ENCODE results near the gene TRAT1. TPM values are rescaled to one million over a fixed set of nuclear protein-coding genes. Genes with fewer than 3 reads are reported as not detected.

The TRAT1 gene
- total and polyA plus RNA-seq, 2 donors (not counting 3 experiments of a cell fraction or from before 2014, with no cell fraction given): not detected

DNA sequence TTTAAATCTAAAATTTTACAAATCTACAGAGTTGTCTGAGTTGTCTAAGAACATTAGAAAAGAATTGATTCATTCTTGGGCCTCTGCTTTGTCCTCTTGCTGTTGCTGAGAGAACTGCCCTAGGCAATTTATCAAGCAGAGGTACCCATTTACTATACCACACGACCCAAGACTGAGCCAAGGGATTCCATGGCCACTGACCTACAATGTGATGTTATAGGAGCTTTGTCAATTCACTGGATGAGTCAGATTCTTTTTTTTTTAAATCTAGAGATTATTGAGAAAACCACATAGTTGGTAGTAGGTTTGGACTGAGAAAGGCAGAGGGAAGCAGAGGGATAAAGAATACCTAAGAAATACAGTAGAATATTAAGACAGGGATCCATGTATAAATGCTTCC, 55.3 kb downstream of the TRAT1 start:
- no peaks in the 10 kb centered on the region for H3K27me3 ChIP-seq (ENCODE audit: control insufficient read depth in 2 of 2, insufficient read depth in 2 of 2, low read length in 2 of 2)
- H3K9ac ChIP-seq (replicated peaks; ENCODE audit: extremely low read depth, insufficient read depth, low read length): no peak overlapping the region
- TF ChIP-seq, protein P1, sequence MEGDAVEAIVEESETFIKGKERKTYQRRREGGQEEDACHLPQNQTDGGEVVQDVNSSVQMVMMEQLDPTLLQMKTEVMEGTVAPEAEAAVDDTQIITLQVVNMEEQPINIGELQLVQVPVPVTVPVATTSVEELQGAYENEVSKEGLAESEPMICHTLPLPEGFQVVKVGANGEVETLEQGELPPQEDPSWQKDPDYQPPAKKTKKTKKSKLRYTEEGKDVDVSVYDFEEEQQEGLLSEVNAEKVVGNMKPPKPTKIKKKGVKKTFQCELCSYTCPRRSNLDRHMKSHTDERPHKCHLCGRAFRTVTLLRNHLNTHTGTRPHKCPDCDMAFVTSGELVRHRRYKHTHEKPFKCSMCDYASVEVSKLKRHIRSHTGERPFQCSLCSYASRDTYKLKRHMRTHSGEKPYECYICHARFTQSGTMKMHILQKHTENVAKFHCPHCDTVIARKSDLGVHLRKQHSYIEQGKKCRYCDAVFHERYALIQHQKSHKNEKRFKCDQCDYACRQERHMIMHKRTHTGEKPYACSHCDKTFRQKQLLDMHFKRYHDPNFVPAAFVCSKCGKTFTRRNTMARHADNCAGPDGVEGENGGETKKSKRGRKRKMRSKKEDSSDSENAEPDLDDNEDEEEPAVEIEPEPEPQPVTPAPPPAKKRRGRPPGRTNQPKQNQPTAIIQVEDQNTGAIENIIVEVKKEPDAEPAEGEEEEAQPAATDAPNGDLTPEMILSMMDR (IDR thresholded peaks at IDR 0.05; ENCODE audit: extremely low read depth in 1 of 2, insufficient read depth in 1 of 2, low read depth in 1 of 2, low read length in 2 of 2): no peak
- TF ChIP-seq POLR2AphosphoS5 (IDR thresholded peaks at IDR 0.05; ENCODE audit: insufficient read depth, low read depth, low read length) (no peak), FOS (IDR thresholded peaks at IDR 0.05; ENCODE audit: borderline replicate concordance, insufficient read depth, low read length) (no peak), JUN (IDR thresholded peaks at IDR 0.05; ENCODE audit: borderline replicate concordance, insufficient read depth, insufficient read length, low read depth) (no peak), GATA2 (IDR thresholded peaks at IDR 0.05; ENCODE audit: insufficient read depth, insufficient read length, low read depth, low read length) (no peak)
- H3K79me2 ChIP-seq (ENCODE audit: control insufficient read depth, insufficient read depth, low read length): no peaks in the 10 kb centered on the region
- intact Hi-C loops (cut with micrococcal nuclease): no loop called here
- no peaks in the 10 kb centered on the region for H3K36me3 ChIP-seq (ENCODE audit: control insufficient read depth in 2 of 2, extremely low read depth in 1 of 2, insufficient read depth in 2 of 2, low read length in 2 of 2)
- no peaks in the 10 kb centered on the region for H4K20me1 ChIP-seq (replicated peaks; ENCODE audit: control insufficient read depth, extremely low read depth, insufficient read depth, low read length)
- H3K9me3 ChIP-seq (replicated peaks; ENCODE audit: control insufficient read depth, insufficient read depth, low read length): no peaks in the 10 kb centered on the region
- no TSS peak for BruUV-seq (replicated peaks)
- ChIA-PET POLR2A (no interaction called here), CTCF (no interaction called here)
- no peak overlapping the region for H3K27ac ChIP-seq (ENCODE audit: insufficient read depth, low read depth, low read length)
- H3K4me1 ChIP-seq (ENCODE audit: control insufficient read depth, extremely low read depth, insufficient read depth, low read length): no peaks in the 10 kb centered on the region
- FAIRE-seq (no peak), DNase-seq (ENCODE audit: low read depth, low spot score) (no peak)
- H2AFZ ChIP-seq (ENCODE audit: low read depth, low read length): no peak overlapping the region
- no peaks in the 10 kb centered on the region for H3K9me1 ChIP-seq (replicated peaks; ENCODE audit: control insufficient read depth, extremely low read depth, insufficient read depth, low read length)
- H3K4me2 ChIP-seq (ENCODE audit: insufficient read depth, low read length): no peak overlapping the region
- dilution Hi-C loops (cut with MboI; ENCODE audit: extremely low pct_ligation_motif_present, low sequenced_read_pairs): no loop called here
- no peak overlapping the region for H3K4me3 ChIP-seq (replicated peaks in 1 of 3; ENCODE audit: insufficient read depth in 1 of 3, low read depth in 1 of 3, low read length in 3 of 3)

DNA sequence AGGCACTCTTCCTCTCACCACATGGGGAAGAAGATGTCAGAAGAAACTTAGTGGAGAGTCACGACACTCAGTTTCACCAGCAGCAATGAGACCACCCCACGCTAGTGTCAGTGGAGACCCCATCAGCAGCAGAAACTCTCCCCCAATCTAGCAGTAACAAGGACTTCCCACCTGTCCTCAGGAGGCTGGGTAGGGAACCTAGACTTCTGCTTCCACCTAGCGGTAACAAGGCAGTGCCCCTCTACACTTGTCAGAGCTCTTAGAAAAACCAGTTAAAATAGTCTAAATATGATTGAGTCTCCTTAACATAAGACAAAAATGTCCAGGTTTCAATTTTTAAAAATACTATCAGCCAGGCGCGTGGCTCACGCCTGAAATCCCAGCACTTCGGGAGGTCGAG, 57.3 kb downstream of the TRAT1 start:
- Histone ChIP-seq H2AFZ (ENCODE audit: low read depth, low read length) (no peak overlapping the region), H3K27ac (ENCODE audit: insufficient read depth, low read depth, low read length) (no peak overlapping the region), H3K9me3 (replicated peaks; ENCODE audit: control insufficient read depth, insufficient read depth, low read length) (no peaks in the 10 kb centered on the region), H3K4me3 (replicated peaks in 1 of 3; ENCODE audit: insufficient read depth in 1 of 3, low read depth in 1 of 3, low read length in 3 of 3) (no peak overlapping the region), H4K20me1 (replicated peaks; ENCODE audit: control insufficient read depth, extremely low read depth, insufficient read depth, low read length) (no peaks in the 10 kb centered on the region), H3K9me1 (replicated peaks; ENCODE audit: control insufficient read depth, extremely low read depth, insufficient read depth, low read length) (no peaks in the 10 kb centered on the region), H3K79me2 (ENCODE audit: control insufficient read depth, insufficient read depth, low read length) (no peaks in the 10 kb centered on the region), H3K9ac (replicated peaks; ENCODE audit: extremely low read depth, insufficient read depth, low read length) (no peak overlapping the region), H3K27me3 (ENCODE audit: control insufficient read depth in 2 of 2, insufficient read depth in 2 of 2, low read length in 2 of 2) (no peaks in the 10 kb centered on the region), H3K4me2 (ENCODE audit: insufficient read depth, low read length) (no peak overlapping the region), H3K36me3 (ENCODE audit: control insufficient read depth in 2 of 2, extremely low read depth in 1 of 2, insufficient read depth in 2 of 2, low read length in 2 of 2) (no peaks in the 10 kb centered on the region), H3K4me1 (ENCODE audit: control insufficient read depth, extremely low read depth, insufficient read depth, low read length) (no peaks in the 10 kb centered on the region)
- no peak for TF ChIP-seq GATA2 (IDR thresholded peaks at IDR 0.05; ENCODE audit: insufficient read depth, insufficient read length, low read depth, low read length)
- TF ChIP-seq, protein P2, sequence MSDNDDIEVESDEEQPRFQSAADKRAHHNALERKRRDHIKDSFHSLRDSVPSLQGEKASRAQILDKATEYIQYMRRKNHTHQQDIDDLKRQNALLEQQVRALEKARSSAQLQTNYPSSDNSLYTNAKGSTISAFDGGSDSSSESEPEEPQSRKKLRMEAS (IDR thresholded peaks at IDR 0.05; ENCODE audit: insufficient read depth, insufficient read length): no peak
- no peak for TF ChIP-seq MYC (IDR thresholded peaks at IDR 0.05; ENCODE audit: low read depth, low read length)
- no peak for TF ChIP-seq POLR2A (IDR thresholded peaks at IDR 0.05; ENCODE audit: low read depth, low read length)
- no peak for TF ChIP-seq EZH2 (IDR thresholded peaks at IDR 0.05; ENCODE audit: borderline replicate concordance, low read depth, low read length, severe bottlenecking)
- TF ChIP-seq, protein P1 (IDR thresholded peaks at IDR 0.05; ENCODE audit: extremely low read depth in 1 of 2, insufficient read depth in 1 of 2, low read depth in 1 of 2, low read length in 2 of 2): no peak
- TF ChIP-seq FOS (IDR thresholded peaks at IDR 0.05; ENCODE audit: borderline replicate concordance, insufficient read depth, low read length): no peak
- TF ChIP-seq POLR2AphosphoS5 (IDR thresholded peaks at IDR 0.05; ENCODE audit: insufficient read depth, low read depth, low read length): no peak
- TF ChIP-seq JUN (IDR thresholded peaks at IDR 0.05; ENCODE audit: borderline replicate concordance, insufficient read depth, insufficient read length, low read depth): no peak
- dilution Hi-C loops (cut with MboI; ENCODE audit: extremely low pct_ligation_motif_present, low sequenced_read_pairs) (no loop called here), intact Hi-C loops (cut with micrococcal nuclease) (no loop called here)
- ChIA-PET POLR2A (no interaction called here), CTCF (no interaction called here)
- BruUV-seq (replicated peaks): no TSS peak
- FAIRE-seq (no peak), DNase-seq (ENCODE audit: low read depth, low spot score) (no peak)

Data from endothelial cell of umbilical vein (primary cell).